A172 (cell line): ENCODE results near the gene LIME1. TPM values are rescaled to one million over a fixed set of nuclear protein-coding genes. Genes with fewer than 3 reads are reported as not detected.

Experiments
- DNase-seq: peaks from one replicate; pipeline ENCODE4 v3.0.0-alpha.2; 2015; ENCODE audit warnings: low spot score
- total RNA-seq: library from RNA; depleted of rRNA; stranded (reverse); fragments of >200 nt; shearing (Covaris generic); gene quantifications from 2 replicates; pipeline ENCODE4 v1.2.3, GENCODE V29; 2014

The LIME1 gene
- total RNA-seq, 1 experiment from 2014 or later = 53.8 TPM

- DNase-seq = no peak
Observed at GRCh38 chr20:63749597-63750508, 13.4 kb downstream of the LIME1 start.

- DNase-seq = no peak
Observed at GRCh38 chr20:63750807-63751470, 14.5 kb downstream of the LIME1 start.

- DNase-seq = no peak
Observed at GRCh38 chr20:63751471-63752271, 15.2 kb downstream of the LIME1 start.

GRCh38 chr20:63752411-63753101 lies 16.1 kb downstream of the LIME1 start:
- DNase-seq = no peak

GRCh38 chr20:63753381-63753780 lies 16.9 kb downstream of the LIME1 start:
- no peak for DNase-seq

GRCh38 chr20:63754008-63754407 lies 17.5 kb downstream of the LIME1 start:
- DNase-seq = no peak

GRCh38 chr20:63755933-63756647 lies 19.6 kb downstream of the LIME1 start:
- DNase-seq = no peak

- no peak for DNase-seq
Observed at GRCh38 chr20:63756648-63756991, 20.2 kb downstream of the LIME1 start.

GRCh38 chr20:63758152-63758551 lies 21.7 kb downstream of the LIME1 start:
- DNase-seq = no peak

GRCh38 chr20:63759377-63759901 lies 23.0 kb downstream of the LIME1 start:
- DNase-seq = no peak

GRCh38 chr20:63765082-63765873 lies 28.8 kb downstream of the LIME1 start:
- no peak for DNase-seq

GRCh38 chr20:63765902-63766301 lies 29.4 kb downstream of the LIME1 start:
- no peak for DNase-seq

GRCh38 chr20:63766695-63767426 lies 30.4 kb downstream of the LIME1 start:
- no peak for DNase-seq

- no peak for DNase-seq
Observed at GRCh38 chr20:63767456-63767855, 31.0 kb downstream of the LIME1 start.

GRCh38 chr20:63767886-63768285 lies 31.4 kb downstream of the LIME1 start:
- no peak for DNase-seq

- DNase-seq = no peak
Observed at GRCh38 chr20:63768591-63769515, 32.4 kb downstream of the LIME1 start.

- DNase-seq = no peak
Observed at GRCh38 chr20:63769891-63770474, 33.5 kb downstream of the LIME1 start.
